OCI-LY1 (cell line): ENCODE results near the gene AFMID.

Experiments
- H2AFZ ChIP-seq: fragments of 200-600 bp; sonication (generic), shearing (Covaris generic); 2 replicates; pipeline ENCODE4 v1.6.0; 2014; ENCODE audit warnings: antibody characterized with exemption, mild to moderate bottlenecking, low read length
- H3F3A ChIP-seq: fragments of 200-600 bp; sonication (generic), shearing (Covaris generic); 2 replicates; pipeline ENCODE4 v1.6.0; 2014; ENCODE audit warnings: mild to moderate bottlenecking, antibody characterized with exemption, low read length, moderate library complexity; ENCODE audit not compliant: insufficient read depth
- H3K27ac ChIP-seq: fragments of 200-600 bp; sonication (generic); 2 replicates; pipeline ENCODE4 v1.5.1; 2014; ENCODE audit warnings: low read length, mixed run types, mild to moderate bottlenecking, low read depth; ENCODE audit not compliant: poor library complexity, severe bottlenecking
- H3K27me3 ChIP-seq: fragments of 200-600 bp; sonication (generic); 2 replicates; pipeline ENCODE4 v1.6.0; 2014; ENCODE audit warnings: antibody characterized with exemption, mild to moderate bottlenecking, low read length, moderate library complexity; ENCODE audit not compliant: insufficient read depth
- H3K36me3 ChIP-seq: fragments of 200-600 bp; sonication (generic); 2 replicates; pipeline ENCODE4 v1.6.1; 2014; ENCODE audit warnings: mild to moderate bottlenecking, antibody characterized with exemption, low read length, moderate library complexity, mixed read lengths; ENCODE audit not compliant: insufficient read depth
- H3K4me1 ChIP-seq: fragments of 200-600 bp; sonication (generic); 2 replicates; pipeline ENCODE4 v1.5.1; 2014; ENCODE audit warnings: mild to moderate bottlenecking, low read length, moderate library complexity; ENCODE audit not compliant: insufficient read depth, severe bottlenecking
- H3K4me2 ChIP-seq: fragments of 200-600 bp; sonication (generic), shearing (Covaris generic); 2 replicates; pipeline ENCODE4 v1.6.1; 2014; ENCODE audit warnings: low read length
- H3K4me3 ChIP-seq: fragments of 200-600 bp; sonication (generic); 2 replicates; pipeline ENCODE4 v1.5.1; 2014; ENCODE audit warnings: low read length, low read depth, mild to moderate bottlenecking, mixed read lengths; ENCODE audit not compliant: poor library complexity, severe bottlenecking
- H3K79me2 ChIP-seq: fragments of 200-600 bp; shearing (Covaris generic); 2 replicates; pipeline ENCODE4 v1.6.1; 2016; ENCODE audit warnings: mixed run types, low read length, mixed read lengths; ENCODE audit not compliant: insufficient read depth
- H3K9ac ChIP-seq: fragments of 200-600 bp; sonication (generic), shearing (Covaris generic); 2 replicates; pipeline ENCODE4 v1.6.1; 2014; ENCODE audit warnings: mild to moderate bottlenecking, low read length, mixed read lengths
- H3K9me2 ChIP-seq: fragments of 200-600 bp; sonication (generic), shearing (Covaris generic); 2 replicates; pipeline ENCODE4 v1.6.1; 2014; ENCODE audit warnings: low read depth, mild to moderate bottlenecking, low read length, mixed read lengths
- H3K9me3 ChIP-seq: fragments of 200-600 bp; shearing (Covaris generic); 2 replicates; pipeline ENCODE4 v1.6.1; 2014; ENCODE audit warnings: low read length, mixed read lengths
- H4K20me1 ChIP-seq: fragments of 200-600 bp; sonication (generic), shearing (Covaris generic); 2 replicates; pipeline ENCODE4 v1.6.0; 2016; ENCODE audit warnings: mild to moderate bottlenecking, low read length; ENCODE audit not compliant: insufficient read depth
- EZH2 ChIP-seq: fragments of 200-600 bp; sonication (generic), shearing (Covaris generic); IDR thresholded peaks from 2 replicates; pipeline ENCODE4 v1.8.0; 2017; ENCODE audit warnings: borderline replicate concordance, mixed run types, mild to moderate bottlenecking, antibody characterized with exemption, low read length, moderate library complexity, mixed read lengths
- TF ChIP-seq, protein P1 (sequence below): fragments of 200-600 bp; sonication (generic), shearing (Covaris generic); IDR thresholded peaks from 2 replicates; pipeline ENCODE4 v1.5.1; 2017; ENCODE audit warnings: mild to moderate bottlenecking, antibody characterized with exemption, low read length, moderate library complexity, mixed read lengths

The AFMID gene

DNA sequence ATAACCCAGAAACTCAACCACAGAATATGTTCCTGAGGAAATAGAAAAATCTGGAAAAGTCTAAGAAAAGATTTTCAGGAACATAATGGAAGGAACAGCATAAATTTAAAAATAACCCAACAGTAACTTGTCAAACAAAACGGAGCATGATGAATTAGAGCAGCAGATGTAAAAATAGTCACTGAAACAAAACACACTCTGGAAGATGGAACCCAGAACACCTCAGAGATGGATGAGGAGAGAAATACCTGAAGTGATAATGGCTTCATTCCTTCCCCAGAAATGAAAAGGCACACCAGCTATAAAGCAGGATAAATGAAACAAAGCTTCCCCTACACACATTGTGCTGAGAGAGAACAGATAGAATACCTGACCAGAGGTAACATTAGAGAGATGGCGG lies 6.7 kb upstream of the AFMID start:
- H3K9me3 ChIP-seq, result no peaks in the 10 kb centered on the region
- H3K27me3 ChIP-seq, result no peaks in the 10 kb centered on the region
- H3K9ac ChIP-seq, result peak overlapping the region; percentile 12; the same call in 1 of the 2 replicates
- H2AFZ ChIP-seq, result no peak overlapping the region
- TF ChIP-seq EZH2, result no peak
- TF ChIP-seq, protein P1, sequence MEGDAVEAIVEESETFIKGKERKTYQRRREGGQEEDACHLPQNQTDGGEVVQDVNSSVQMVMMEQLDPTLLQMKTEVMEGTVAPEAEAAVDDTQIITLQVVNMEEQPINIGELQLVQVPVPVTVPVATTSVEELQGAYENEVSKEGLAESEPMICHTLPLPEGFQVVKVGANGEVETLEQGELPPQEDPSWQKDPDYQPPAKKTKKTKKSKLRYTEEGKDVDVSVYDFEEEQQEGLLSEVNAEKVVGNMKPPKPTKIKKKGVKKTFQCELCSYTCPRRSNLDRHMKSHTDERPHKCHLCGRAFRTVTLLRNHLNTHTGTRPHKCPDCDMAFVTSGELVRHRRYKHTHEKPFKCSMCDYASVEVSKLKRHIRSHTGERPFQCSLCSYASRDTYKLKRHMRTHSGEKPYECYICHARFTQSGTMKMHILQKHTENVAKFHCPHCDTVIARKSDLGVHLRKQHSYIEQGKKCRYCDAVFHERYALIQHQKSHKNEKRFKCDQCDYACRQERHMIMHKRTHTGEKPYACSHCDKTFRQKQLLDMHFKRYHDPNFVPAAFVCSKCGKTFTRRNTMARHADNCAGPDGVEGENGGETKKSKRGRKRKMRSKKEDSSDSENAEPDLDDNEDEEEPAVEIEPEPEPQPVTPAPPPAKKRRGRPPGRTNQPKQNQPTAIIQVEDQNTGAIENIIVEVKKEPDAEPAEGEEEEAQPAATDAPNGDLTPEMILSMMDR, result no peak
- H3K27ac ChIP-seq, result peak overlapping the region; percentile 69
- peak overlapping the region; percentile 44 for H3K4me2 ChIP-seq
- peaks cover 58% of the 10 kb centered on the region for H3K4me1 ChIP-seq
- peak overlapping the region; percentile 18 for H3K4me3 ChIP-seq
- no peaks in the 10 kb centered on the region for H3K9me2 ChIP-seq
- H3K36me3 ChIP-seq, result peaks cover 76% of the 10 kb centered on the region
- H3F3A ChIP-seq, result no peaks in the 10 kb centered on the region; the same call in 1 of the 2 replicates
- H4K20me1 ChIP-seq, result no peaks in the 10 kb centered on the region
- no peaks in the 10 kb centered on the region for H3K79me2 ChIP-seq

- no peaks in the 10 kb centered on the region for H3K27me3 ChIP-seq
- H3F3A ChIP-seq, result no peaks in the 10 kb centered on the region; the same call in 1 of the 2 replicates
- H3K79me2 ChIP-seq, result peaks cover 2% of the 10 kb centered on the region
- no peak overlapping the region for H3K4me3 ChIP-seq
- no peak overlapping the region for H3K27ac ChIP-seq
- H2AFZ ChIP-seq, result no peak overlapping the region
- no peaks in the 10 kb centered on the region for H3K9me2 ChIP-seq
- TF ChIP-seq, protein P1, result no peak
- TF ChIP-seq EZH2, result no peak
- no peak overlapping the region for H3K9ac ChIP-seq
- H3K9me3 ChIP-seq, result no peaks in the 10 kb centered on the region
- peaks cover 52% of the 10 kb centered on the region for H3K4me1 ChIP-seq
- peaks cover 71% of the 10 kb centered on the region for H3K36me3 ChIP-seq
- no peak overlapping the region for H3K4me2 ChIP-seq
- no peaks in the 10 kb centered on the region for H4K20me1 ChIP-seq
These were observed 4.7 kb upstream of the AFMID start for GRCh38 chr17:78182504-78182903.

DNA sequence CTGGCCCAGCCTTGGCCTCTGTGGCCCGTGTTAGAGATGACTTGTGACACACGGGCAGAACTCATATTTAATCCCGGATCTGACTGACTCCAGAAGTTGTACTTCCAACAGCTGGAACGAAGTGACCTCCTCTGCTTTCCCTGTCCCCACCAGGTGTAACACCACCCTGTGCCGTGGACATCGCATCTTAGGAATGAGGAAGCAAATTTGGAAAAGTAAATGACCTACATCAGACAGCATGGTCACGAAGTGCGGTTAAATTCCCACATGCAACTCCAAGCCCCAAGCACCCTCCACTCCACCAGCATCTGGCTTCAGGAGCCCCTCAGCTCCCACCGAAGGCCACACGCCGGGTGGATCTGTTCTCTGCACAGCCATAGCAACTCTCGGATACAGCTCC lies 3.2 kb upstream of the AFMID start:
- Histone ChIP-seq H3K9me2 (no peaks in the 10 kb centered on the region), H3K9me3 (no peaks in the 10 kb centered on the region), H3K4me2 (peak overlapping the region; percentile 79; the same call in 1 of the 2 replicates), H3K36me3 (peaks cover 62% of the 10 kb centered on the region), H4K20me1 (no peaks in the 10 kb centered on the region), H3K27ac (no peak overlapping the region), H3K9ac (no peak overlapping the region; the same call in 1 of the 2 replicates), H3K27me3 (no peaks in the 10 kb centered on the region), H3K4me3 (peak overlapping the region; percentile 97), H2AFZ (no peak overlapping the region), H3K4me1 (peaks cover 54% of the 10 kb centered on the region), H3F3A (no peaks in the 10 kb centered on the region; the same call in 1 of the 2 replicates), H3K79me2 (peaks cover 15% of the 10 kb centered on the region)
- no peak for TF ChIP-seq EZH2
- TF ChIP-seq, protein P1, result no peak
